IMR-90 (cell line): Measurements from ENCODE around the gene ADAMTS14. TPM values are rescaled to one million over a fixed set of nuclear protein-coding genes. Genes with fewer than 3 reads are reported as not detected.

ENCODE experiments used
- ATAC-seq: fragments of 200-7000 bp; cut with Tn5 transposase; 2 replicates; pipeline ENCODE4 v1.9.1; 2020; ENCODE audit warnings: low read depth, mild to moderate bottlenecking, moderate library complexity
- BruUV-seq: library from RNA; stranded (reverse); fragments of 400-500 nt; replicated peaks from 2 replicates; lab custom pipeline; 2021; lab: Mats Ljungman, UMichigan
- CTCF ChIA-PET: fragments of 300-600 bp; formaldehyde crosslinking; extraction: SDS; loops from one replicate; lab custom pipeline; 2021; ENCODE audit warnings: antibody characterized with exemption; lab: Yijun Ruan, JAX
- POLR2A ChIA-PET: fragments of 300-600 bp; sonication (Branson Sonifier 250); formaldehyde crosslinking; loops from one replicate; lab custom pipeline; 2022; ENCODE audit warnings: antibody characterized with exemption; ENCODE audit not compliant: unreplicated experiment; lab: Charles Lee
- DNase-seq: peaks from one replicate; pipeline ENCODE4 v3.0.0; 2013
- H2AFZ ChIP-seq: replicated peaks from 2 replicates; pipeline ENCODE3; 2013; ENCODE audit warnings: low read length, mild to moderate bottlenecking; ENCODE audit not compliant: poor library complexity
- H2AK5ac ChIP-seq: 2 replicates; pipeline ENCODE4 v1.6.1; 2013; ENCODE audit warnings: low read depth, low read length, inconsistent platforms
- H2AK9ac ChIP-seq: replicated peaks from 2 replicates; pipeline ENCODE3; 2013; ENCODE audit warnings: mild to moderate bottlenecking, low read depth, low read length, moderate library complexity; ENCODE audit not compliant: poor library complexity
- H2BK120ac ChIP-seq: 2 replicates; pipeline ENCODE4 v1.6.1; 2013; ENCODE audit warnings: low read depth, low read length, inconsistent platforms
- H2BK15ac ChIP-seq: 3 replicates; pipeline ENCODE4 v1.6.1; 2013; ENCODE audit warnings: low read depth, low read length, inconsistent platforms
- H2BK20ac ChIP-seq: 2 replicates; pipeline ENCODE4 v1.6.1; 2013; ENCODE audit warnings: low read depth, mild to moderate bottlenecking, inconsistent platforms, low read length, moderate library complexity
- H2BK5ac ChIP-seq: 2 replicates; pipeline ENCODE4 v1.6.1; 2013; ENCODE audit warnings: mild to moderate bottlenecking, low read depth, low read length, inconsistent platforms; ENCODE audit not compliant: poor library complexity, severe bottlenecking
- H3K14ac ChIP-seq: replicated peaks from 2 replicates; pipeline ENCODE4 v1.6.1; 2013; ENCODE audit warnings: low read depth, low read length, inconsistent platforms
- H3K18ac ChIP-seq: 2 replicates; pipeline ENCODE4 v1.6.1; 2013; ENCODE audit warnings: low read depth, low read length, control low read depth
- H3K23ac ChIP-seq: 2 replicates; pipeline ENCODE4 v1.6.1; 2013; ENCODE audit warnings: low read depth, low read length, inconsistent platforms
- H3K27ac ChIP-seq: 2 replicates; pipeline ENCODE4 v1.5.1; 2013; ENCODE audit warnings: mild to moderate bottlenecking, control low read depth, low read length; ENCODE audit not compliant: insufficient read depth
- H3K27me3 ChIP-seq: 2 replicates; pipeline ENCODE4 v1.6.1; 2013; ENCODE audit warnings: low read length; ENCODE audit not compliant: control insufficient read depth, insufficient read depth
- H3K36me3 ChIP-seq: 2 replicates; pipeline ENCODE4 v1.6.1; 2013; ENCODE audit warnings: low read length, mixed read lengths; ENCODE audit not compliant: control insufficient read depth, insufficient read depth
- H3K4ac ChIP-seq: 2 replicates; pipeline ENCODE4 v1.6.1; 2013; ENCODE audit warnings: low read depth, low read length, inconsistent platforms
- H3K4me1 ChIP-seq: 2 replicates; pipeline ENCODE4 v1.6.1; 2013; ENCODE audit warnings: low read length, mixed read lengths; ENCODE audit not compliant: control insufficient read depth, insufficient read depth
- H3K4me2 ChIP-seq: 2 replicates; pipeline ENCODE4 v1.6.1; 2013; ENCODE audit warnings: low read depth, mild to moderate bottlenecking, control low read depth, low read length, moderate library complexity
- H3K4me3 ChIP-seq: 2 replicates; pipeline ENCODE4 v1.5.1; 2013; ENCODE audit warnings: low read depth, mild to moderate bottlenecking, control low read depth, low read length, moderate library complexity; ENCODE audit not compliant: insufficient read depth
- H3K56ac ChIP-seq: 2 replicates; pipeline ENCODE4 v1.6.1; 2013; ENCODE audit warnings: low read length, inconsistent platforms; ENCODE audit not compliant: insufficient read depth; ENCODE audit errors: extremely low read depth
- H3K79me1 ChIP-seq, 2 experiments: 2 replicates each; pipeline ENCODE4 v1.6.1; 2013; ENCODE audit warnings: low read length in 2 of 2, inconsistent platforms in 1 of 2, low read depth in 1 of 2
- H3K9ac ChIP-seq: 2 replicates; pipeline ENCODE4 v1.6.1; 2013; ENCODE audit warnings: low read depth, low read length, control low read depth
- H3K9me1 ChIP-seq: 2 replicates; pipeline ENCODE4 v1.6.1; 2013; ENCODE audit warnings: low read length, inconsistent platforms; ENCODE audit not compliant: insufficient read depth
- H3K9me3 ChIP-seq: 2 replicates; pipeline ENCODE4 v1.6.1; 2013; ENCODE audit warnings: low read length; ENCODE audit not compliant: control insufficient read depth, insufficient read depth
- H4K20me1 ChIP-seq: 2 replicates; pipeline ENCODE4 v1.6.1; 2013; ENCODE audit warnings: low read length, inconsistent platforms; ENCODE audit not compliant: insufficient read depth
- H4K5ac ChIP-seq: 2 replicates; pipeline ENCODE4 v1.6.1; 2013; ENCODE audit warnings: mild to moderate bottlenecking, low read depth, low read length, control low read depth
- H4K8ac ChIP-seq, 2 experiments: 2 replicates each; pipeline ENCODE4 v1.6.1; 2013; ENCODE audit warnings: low read depth in 2 of 2, low read length in 2 of 2, control low read depth in 1 of 2, inconsistent platforms in 1 of 2
- H4K91ac ChIP-seq: 2 replicates; pipeline ENCODE4 v1.6.1; 2013; ENCODE audit warnings: low read depth, low read length, inconsistent platforms; ENCODE audit not compliant: insufficient read depth
- BHLHE40 ChIP-seq: fragments of 150-350 bp; IDR thresholded peaks from 2 replicates; pipeline ENCODE4 v1.6.1; 2016; ENCODE audit warnings: mild to moderate bottlenecking, low read depth, low read length
- FOS ChIP-seq: fragments of 150-350 bp; IDR thresholded peaks from 2 replicates; pipeline ENCODE4 v1.6.1; 2016; ENCODE audit warnings: low read depth, low read length
- MAFK ChIP-seq: IDR thresholded peaks from 2 replicates; pipeline ENCODE4 v1.6.1; 2012; ENCODE audit warnings: low read depth, low read length, improper control_type of control experiment
- MXI1 ChIP-seq: IDR thresholded peaks from 2 replicates; pipeline ENCODE4 v1.6.1; 2012; ENCODE audit warnings: low read depth, mild to moderate bottlenecking, low read length, moderate library complexity, borderline replicate concordance
- NFE2L2 ChIP-seq: fragments of 150-350 bp; IDR thresholded peaks from 2 replicates; pipeline ENCODE4 v1.6.1; 2016; ENCODE audit warnings: low read depth, mild to moderate bottlenecking, low read length
- RAD21 ChIP-seq: IDR thresholded peaks from 2 replicates; pipeline ENCODE4 v1.6.1; 2012; ENCODE audit warnings: low read length, improper control_type of control experiment
- RCOR1 ChIP-seq: IDR thresholded peaks from 2 replicates; pipeline ENCODE4 v1.6.1; 2012; ENCODE audit warnings: mild to moderate bottlenecking, low read length, improper control_type of control experiment; ENCODE audit not compliant: insufficient replicate concordance
- RFX5 ChIP-seq: IDR thresholded peaks from 2 replicates; pipeline ENCODE4 v1.8.0; 2012; ENCODE audit warnings: low read depth, mild to moderate bottlenecking, low read length, moderate library complexity
- WGBS, 2 experiments: methylation state at CpG; one replicate each; pipeline versions ENCODE4 v1.1.5 to v1.1.7; 2013; ENCODE audit warnings: missing lambda C conversion rate in 2 of 2; ENCODE audit not compliant: insufficient read length in 1 of 2; ENCODE audit errors: extremely low coverage in 2 of 2; 5-methylcytosine and 5-hydroxymethylcytosine counted together
- dilution Hi-C: fragments of 300-500 bp; cut with HindIII; formaldehyde crosslinking; loops from one replicate; pipeline ENCODE4 v1.14.3; 2018; ENCODE audit warnings: low sequenced_read_pairs; ENCODE audit not compliant: unreplicated experiment
- in situ Hi-C: fragments of 300-500 bp; cut with MboI; formaldehyde crosslinking; loops from 3 replicates; pipeline ENCODE4 v1.14.3; 2019; ENCODE audit warnings: low sequenced_read_pairs, inconsistent platforms, mixed read lengths
- intact Hi-C: fragments of 100-400 bp; cut with micrococcal nuclease; formaldehyde crosslinking; loops from 2 replicates; pipeline ENCODE4 v1.10.0; 2022
- polyA plus RNA-seq, 3 experiments: library from polyadenylated mRNA; depleted of rRNA; stranded (reverse); fragments of >200 nt; gene quantifications; 2 replicates each; pipeline ENCODE4 v1.2.3, GENCODE V29; 2012; ENCODE audit warnings: low replicate concordance in 1 of 3
- total RNA-seq: library from RNA; depleted of rRNA; stranded (reverse); fragments of >200 nt; gene quantifications from 2 replicates; pipeline ENCODE4 v1.2.3, GENCODE V29; 2012
- TF ChIP-seq, protein P1 (sequence below): conservative IDR thresholded peaks from 2 replicates; pipeline ENCODE4 v1.5.1; 2012; ENCODE audit warnings: mild to moderate bottlenecking, low read depth, low read length, improper control_type of control experiment
- TF ChIP-seq, protein P2 (sequence below): fragments of 150-350 bp; IDR thresholded peaks from 2 replicates; pipeline ENCODE4 v1.6.1; 2017; ENCODE audit warnings: mild to moderate bottlenecking, antibody characterized with exemption, low read length, low read depth

The ADAMTS14 gene
- total and polyA plus RNA-seq, 2 of the 4 experiments (the other 2 are of a cell fraction): under 0.01 to 0.31 TPM

DNA sequence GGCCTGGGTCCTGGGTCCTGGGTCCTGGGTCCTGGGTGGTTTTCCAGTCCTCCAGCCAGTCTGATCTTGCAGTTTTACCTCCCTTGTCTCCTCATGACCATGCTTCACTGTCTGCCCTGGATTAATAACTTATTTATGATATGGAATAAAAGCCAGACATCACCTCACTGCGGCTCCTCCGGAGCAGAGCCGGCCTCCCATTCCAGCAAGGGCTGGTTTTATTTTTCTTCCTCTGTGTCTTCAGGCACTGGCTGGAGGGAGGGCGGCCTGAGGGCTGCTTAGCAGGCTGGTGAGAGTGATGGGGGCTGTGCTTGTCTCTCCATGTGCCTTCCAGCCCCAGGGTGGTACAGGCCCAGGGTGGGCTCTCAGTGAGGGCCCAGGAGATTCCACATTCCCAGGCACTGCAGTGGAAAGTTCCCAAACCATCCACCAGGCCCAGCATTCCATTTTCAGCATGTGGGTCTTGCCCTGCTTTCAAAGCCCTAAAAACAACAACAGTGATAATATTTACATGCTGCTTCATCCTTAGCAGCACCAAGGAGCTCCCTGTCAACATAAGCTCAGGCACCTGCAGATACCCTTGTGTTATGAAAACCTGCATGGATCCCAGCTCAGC lies 12.6 kb downstream of the ADAMTS14 start:
- Histone ChIP-seq H4K8ac (no peak overlapping the region), H2BK120ac (no peak overlapping the region), H2BK20ac (no peak overlapping the region), H3K9me1 (no peaks in the 10 kb centered on the region), H4K20me1 (no peaks in the 10 kb centered on the region), H3K9me3 (no peaks in the 10 kb centered on the region), H3K4me2 (no peak overlapping the region), H3K23ac (no peak overlapping the region), H3K4me1 (no peaks in the 10 kb centered on the region), H4K5ac (no peak overlapping the region), H3K56ac (no peak overlapping the region), H3K14ac (no peak overlapping the region), H3K18ac (no peak overlapping the region), H3K4me3 (no peak overlapping the region), H3K27me3 (peaks cover 14% of the 10 kb centered on the region; the same call in 1 of the 2 replicates), H4K91ac (no peak overlapping the region), H3K27ac (no peak overlapping the region), H2AK5ac (no peak overlapping the region), H2AFZ (no peak overlapping the region), H3K79me1 (no peaks in the 10 kb centered on the region), H2BK5ac (no peak overlapping the region), H3K9ac (no peak overlapping the region), H2BK15ac (no peak overlapping the region), H3K4ac (no peak overlapping the region), H2AK9ac (peak overlapping the region; percentile 28), H3K36me3 (no peaks in the 10 kb centered on the region)
- TF ChIP-seq NFE2L2 (no peak), FOS (no peak), RCOR1 (no peak), MXI1 (no peak), BHLHE40 (no peak), RFX5 (no peak), MAFK (no peak), RAD21 (no peak)
- TF ChIP-seq, protein P1, sequence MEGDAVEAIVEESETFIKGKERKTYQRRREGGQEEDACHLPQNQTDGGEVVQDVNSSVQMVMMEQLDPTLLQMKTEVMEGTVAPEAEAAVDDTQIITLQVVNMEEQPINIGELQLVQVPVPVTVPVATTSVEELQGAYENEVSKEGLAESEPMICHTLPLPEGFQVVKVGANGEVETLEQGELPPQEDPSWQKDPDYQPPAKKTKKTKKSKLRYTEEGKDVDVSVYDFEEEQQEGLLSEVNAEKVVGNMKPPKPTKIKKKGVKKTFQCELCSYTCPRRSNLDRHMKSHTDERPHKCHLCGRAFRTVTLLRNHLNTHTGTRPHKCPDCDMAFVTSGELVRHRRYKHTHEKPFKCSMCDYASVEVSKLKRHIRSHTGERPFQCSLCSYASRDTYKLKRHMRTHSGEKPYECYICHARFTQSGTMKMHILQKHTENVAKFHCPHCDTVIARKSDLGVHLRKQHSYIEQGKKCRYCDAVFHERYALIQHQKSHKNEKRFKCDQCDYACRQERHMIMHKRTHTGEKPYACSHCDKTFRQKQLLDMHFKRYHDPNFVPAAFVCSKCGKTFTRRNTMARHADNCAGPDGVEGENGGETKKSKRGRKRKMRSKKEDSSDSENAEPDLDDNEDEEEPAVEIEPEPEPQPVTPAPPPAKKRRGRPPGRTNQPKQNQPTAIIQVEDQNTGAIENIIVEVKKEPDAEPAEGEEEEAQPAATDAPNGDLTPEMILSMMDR: no peak
- TF ChIP-seq, protein P2, sequence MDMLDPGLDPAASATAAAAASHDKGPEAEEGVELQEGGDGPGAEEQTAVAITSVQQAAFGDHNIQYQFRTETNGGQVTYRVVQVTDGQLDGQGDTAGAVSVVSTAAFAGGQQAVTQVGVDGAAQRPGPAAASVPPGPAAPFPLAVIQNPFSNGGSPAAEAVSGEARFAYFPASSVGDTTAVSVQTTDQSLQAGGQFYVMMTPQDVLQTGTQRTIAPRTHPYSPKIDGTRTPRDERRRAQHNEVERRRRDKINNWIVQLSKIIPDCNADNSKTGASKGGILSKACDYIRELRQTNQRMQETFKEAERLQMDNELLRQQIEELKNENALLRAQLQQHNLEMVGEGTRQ: no peak
- no TSS peak for BruUV-seq
- ATAC-seq (no peak), DNase-seq (no peak)
- intact Hi-C loops (no loop called here), in situ Hi-C loops (no loop called here), dilution Hi-C loops (no loop called here)
- ChIA-PET POLR2A (no interaction called here), CTCF (no interaction called here)
- no CpG with 5 or more reads among the region's 4 CpGs for WGBS, 2 experiments
